HG03159 (cell line): ENCODE measurements around the gene VPS18.
"Not testable (repeated sequence)": the region's sequence is repeated elsewhere in the genome, so short reads cannot be mapped to it uniquely, and the experiment has no call there.

Experiments used
- ATAC-seq: cut with Tn5 transposase; IDR thresholded peaks from one replicate; pipeline ENCODE4 v1.9.1; 2021; ENCODE audit warnings: mild to moderate bottlenecking, moderate library complexity; ENCODE audit not compliant: unreplicated experiment

The VPS18 gene

GRCh38 chr15:40893733-40894680 is at the start of gene VPS18:
Gene VPS18, plus strand, starts transcription at chr15:40894450. Its CDS starts 319 bp downstream, at chr15:40894769.
- ATAC-seq, result peak; percentile 91

- ATAC-seq, result no peak
Measured at GRCh38 chr15:40844696-40845030, 49.6 kb upstream of the VPS18 start.

GRCh38 chr15:40845036-40845435 is 49.2 kb upstream of the VPS18 start:
- no peak for ATAC-seq

GRCh38 chr15:40845511-40846284 is 48.6 kb upstream of the VPS18 start:
- no peak for ATAC-seq

GRCh38 chr15:40846841-40847222 is 47.4 kb upstream of the VPS18 start:
- no peak for ATAC-seq

GRCh38 chr15:40847223-40847961 is 46.9 kb upstream of the VPS18 start:
- no peak for ATAC-seq

- ATAC-seq, result no peak
Measured at GRCh38 chr15:40850576-40851112, 43.6 kb upstream of the VPS18 start.

- ATAC-seq, result no peak
Measured at GRCh38 chr15:40852529-40852928, 41.7 kb upstream of the VPS18 start.

GRCh38 chr15:40853241-40853890 is 40.9 kb upstream of the VPS18 start:
- ATAC-seq, result no peak

- ATAC-seq, result no peak
Measured at GRCh38 chr15:40854161-40854560, 40.1 kb upstream of the VPS18 start.

GRCh38 chr15:40855706-40856234 is 38.5 kb upstream of the VPS18 start:
- ATAC-seq, result no peak

- no peak for ATAC-seq
Measured at GRCh38 chr15:40856746-40857145, 37.5 kb upstream of the VPS18 start.

- no peak for ATAC-seq
Measured at GRCh38 chr15:40857601-40858341, 36.5 kb upstream of the VPS18 start.

GRCh38 chr15:40858706-40859105 is 35.5 kb upstream of the VPS18 start:
- no peak for ATAC-seq

- ATAC-seq, result no peak
Measured at GRCh38 chr15:40859206-40859851, 34.9 kb upstream of the VPS18 start.

GRCh38 chr15:40861147-40861546 is 33.1 kb upstream of the VPS18 start:
- ATAC-seq, result not testable (repeated sequence)

GRCh38 chr15:40863660-40864270 is 30.5 kb upstream of the VPS18 start:
- no peak for ATAC-seq

- ATAC-seq, result no peak
Measured at GRCh38 chr15:40867199-40867598, 27.1 kb upstream of the VPS18 start.

- ATAC-seq, result no peak
Measured at GRCh38 chr15:40869686-40870085, 24.6 kb upstream of the VPS18 start.
